Measurements from ENCODE around the gene CCDC107.

DNA sequence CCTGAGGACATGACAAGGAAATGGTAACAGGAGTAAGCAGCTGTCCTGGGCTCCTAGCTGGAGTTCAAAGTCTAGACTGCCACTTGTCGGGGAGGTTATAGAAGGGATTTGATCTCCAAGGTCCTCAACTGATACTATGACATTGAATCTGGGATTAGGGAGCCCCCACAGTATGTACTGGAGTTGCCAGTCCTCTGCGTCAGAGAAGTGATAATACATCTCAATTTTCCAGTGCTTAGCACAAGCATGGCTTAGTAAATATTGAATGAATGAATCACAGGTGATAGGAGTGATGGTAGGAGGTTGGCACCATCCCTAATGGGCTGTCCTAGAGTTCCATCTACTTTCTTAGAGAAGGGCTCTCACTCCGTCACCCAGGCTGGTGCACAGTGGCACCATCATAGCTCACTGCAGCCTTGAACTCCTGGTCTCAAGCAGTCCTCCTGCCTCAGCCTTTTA is 37.9 kb downstream of the CCDC107 start:
- TF ChIP-seq POLR2AphosphoS5 (IDR thresholded peaks at IDR 0.05; ENCODE audit: low read depth) (no peak), EZH2phosphoT487 (IDR thresholded peaks at IDR 0.05; ENCODE audit: unreplicated experiment) (no peak), EZH2 (IDR thresholded peaks at IDR 0.05; ENCODE audit: low read depth, unreplicated experiment) (no peak)
- TF ChIP-seq, protein P1, sequence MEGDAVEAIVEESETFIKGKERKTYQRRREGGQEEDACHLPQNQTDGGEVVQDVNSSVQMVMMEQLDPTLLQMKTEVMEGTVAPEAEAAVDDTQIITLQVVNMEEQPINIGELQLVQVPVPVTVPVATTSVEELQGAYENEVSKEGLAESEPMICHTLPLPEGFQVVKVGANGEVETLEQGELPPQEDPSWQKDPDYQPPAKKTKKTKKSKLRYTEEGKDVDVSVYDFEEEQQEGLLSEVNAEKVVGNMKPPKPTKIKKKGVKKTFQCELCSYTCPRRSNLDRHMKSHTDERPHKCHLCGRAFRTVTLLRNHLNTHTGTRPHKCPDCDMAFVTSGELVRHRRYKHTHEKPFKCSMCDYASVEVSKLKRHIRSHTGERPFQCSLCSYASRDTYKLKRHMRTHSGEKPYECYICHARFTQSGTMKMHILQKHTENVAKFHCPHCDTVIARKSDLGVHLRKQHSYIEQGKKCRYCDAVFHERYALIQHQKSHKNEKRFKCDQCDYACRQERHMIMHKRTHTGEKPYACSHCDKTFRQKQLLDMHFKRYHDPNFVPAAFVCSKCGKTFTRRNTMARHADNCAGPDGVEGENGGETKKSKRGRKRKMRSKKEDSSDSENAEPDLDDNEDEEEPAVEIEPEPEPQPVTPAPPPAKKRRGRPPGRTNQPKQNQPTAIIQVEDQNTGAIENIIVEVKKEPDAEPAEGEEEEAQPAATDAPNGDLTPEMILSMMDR (conservative IDR thresholded peaks at IDR 0.05; ENCODE audit: low read depth in 2 of 2) = no peak
- TF ChIP-seq, protein P2, sequence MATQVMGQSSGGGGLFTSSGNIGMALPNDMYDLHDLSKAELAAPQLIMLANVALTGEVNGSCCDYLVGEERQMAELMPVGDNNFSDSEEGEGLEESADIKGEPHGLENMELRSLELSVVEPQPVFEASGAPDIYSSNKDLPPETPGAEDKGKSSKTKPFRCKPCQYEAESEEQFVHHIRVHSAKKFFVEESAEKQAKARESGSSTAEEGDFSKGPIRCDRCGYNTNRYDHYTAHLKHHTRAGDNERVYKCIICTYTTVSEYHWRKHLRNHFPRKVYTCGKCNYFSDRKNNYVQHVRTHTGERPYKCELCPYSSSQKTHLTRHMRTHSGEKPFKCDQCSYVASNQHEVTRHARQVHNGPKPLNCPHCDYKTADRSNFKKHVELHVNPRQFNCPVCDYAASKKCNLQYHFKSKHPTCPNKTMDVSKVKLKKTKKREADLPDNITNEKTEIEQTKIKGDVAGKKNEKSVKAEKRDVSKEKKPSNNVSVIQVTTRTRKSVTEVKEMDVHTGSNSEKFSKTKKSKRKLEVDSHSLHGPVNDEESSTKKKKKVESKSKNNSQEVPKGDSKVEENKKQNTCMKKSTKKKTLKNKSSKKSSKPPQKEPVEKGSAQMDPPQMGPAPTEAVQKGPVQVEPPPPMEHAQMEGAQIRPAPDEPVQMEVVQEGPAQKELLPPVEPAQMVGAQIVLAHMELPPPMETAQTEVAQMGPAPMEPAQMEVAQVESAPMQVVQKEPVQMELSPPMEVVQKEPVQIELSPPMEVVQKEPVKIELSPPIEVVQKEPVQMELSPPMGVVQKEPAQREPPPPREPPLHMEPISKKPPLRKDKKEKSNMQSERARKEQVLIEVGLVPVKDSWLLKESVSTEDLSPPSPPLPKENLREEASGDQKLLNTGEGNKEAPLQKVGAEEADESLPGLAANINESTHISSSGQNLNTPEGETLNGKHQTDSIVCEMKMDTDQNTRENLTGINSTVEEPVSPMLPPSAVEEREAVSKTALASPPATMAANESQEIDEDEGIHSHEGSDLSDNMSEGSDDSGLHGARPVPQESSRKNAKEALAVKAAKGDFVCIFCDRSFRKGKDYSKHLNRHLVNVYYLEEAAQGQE (IDR thresholded peaks at IDR 0.05; ENCODE audit: unreplicated experiment) = no peak
